ENCODE measurements around the gene SPAG9. TPM values are rescaled to one million over a fixed set of nuclear protein-coding genes. Genes with fewer than 3 reads are reported as not detected.
A peak's percentile ranks its signal among the peaks of the same experiment; 100 is the strongest.

SPAG9 gene
- total RNA-seq, 1 experiment from 2014 or later: 54.3 TPM

DNA sequence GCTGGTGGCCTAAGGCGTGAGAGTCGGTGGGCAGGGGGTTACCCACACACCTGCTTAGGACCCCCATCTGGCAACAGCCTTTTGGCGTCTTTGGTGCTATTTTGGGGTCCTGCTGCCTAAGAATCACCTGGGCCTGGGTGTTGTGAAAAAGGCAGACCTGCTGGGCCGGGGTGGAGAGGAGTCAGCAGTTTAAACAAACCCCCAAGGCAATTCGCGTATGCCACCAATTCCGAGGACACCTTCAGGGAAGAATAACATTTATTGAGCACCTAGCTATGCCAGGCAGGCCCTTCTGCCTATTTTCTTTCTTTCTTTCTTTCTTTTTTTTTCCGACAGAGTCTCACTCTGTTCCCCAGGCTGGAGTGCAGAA, 200.6 kb downstream of the SPAG9 start:
- H2BK20ac ChIP-seq (ENCODE audit: low read depth, low read length, poor library complexity, severe bottlenecking): no peak overlapping the region
- no peaks in the 10 kb centered on the region for H3K79me1 ChIP-seq (ENCODE audit: insufficient read depth, low read depth, low read length, poor library complexity, severe bottlenecking)
- Mint-ChIP-seq H3K27me3 (ENCODE audit: low read depth) (no peaks in the 10 kb centered on the region; the same call in 1 of the 2 replicates), H3K4me3 (peak overlapping the region in 1 of 2 experiments; percentile 44; a peak in 2 of 5 replicates), H3K4me1 (peaks cover 52 to 70% of the 10 kb centered on the region in 2 experiments), H3K9me3 (peaks cover 2% of the 10 kb centered on the region in 2 experiments; a peak in 2 of 5 replicates), H3K36me3 (ENCODE audit: insufficient read depth in 1 of 3, low read depth in 3 of 3) (no peaks in the 10 kb centered on the region; a peak in 1 of 7 replicates), H3K27ac (peak overlapping the region in 2 of 3 experiments; percentile 72 to 82; a peak in 1 of 7 replicates)
- H2BK5ac ChIP-seq (ENCODE audit: insufficient read length, low read length): no peak overlapping the region
- TF ChIP-seq, protein P1, sequence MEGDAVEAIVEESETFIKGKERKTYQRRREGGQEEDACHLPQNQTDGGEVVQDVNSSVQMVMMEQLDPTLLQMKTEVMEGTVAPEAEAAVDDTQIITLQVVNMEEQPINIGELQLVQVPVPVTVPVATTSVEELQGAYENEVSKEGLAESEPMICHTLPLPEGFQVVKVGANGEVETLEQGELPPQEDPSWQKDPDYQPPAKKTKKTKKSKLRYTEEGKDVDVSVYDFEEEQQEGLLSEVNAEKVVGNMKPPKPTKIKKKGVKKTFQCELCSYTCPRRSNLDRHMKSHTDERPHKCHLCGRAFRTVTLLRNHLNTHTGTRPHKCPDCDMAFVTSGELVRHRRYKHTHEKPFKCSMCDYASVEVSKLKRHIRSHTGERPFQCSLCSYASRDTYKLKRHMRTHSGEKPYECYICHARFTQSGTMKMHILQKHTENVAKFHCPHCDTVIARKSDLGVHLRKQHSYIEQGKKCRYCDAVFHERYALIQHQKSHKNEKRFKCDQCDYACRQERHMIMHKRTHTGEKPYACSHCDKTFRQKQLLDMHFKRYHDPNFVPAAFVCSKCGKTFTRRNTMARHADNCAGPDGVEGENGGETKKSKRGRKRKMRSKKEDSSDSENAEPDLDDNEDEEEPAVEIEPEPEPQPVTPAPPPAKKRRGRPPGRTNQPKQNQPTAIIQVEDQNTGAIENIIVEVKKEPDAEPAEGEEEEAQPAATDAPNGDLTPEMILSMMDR (conservative IDR thresholded peaks at IDR 0.05): no peak
- H3K23me2 ChIP-seq (ENCODE audit: insufficient read length, low read depth, low read length, poor library complexity, severe bottlenecking): no peaks in the 10 kb centered on the region
- peak overlapping the region; percentile 41 for H3K18ac ChIP-seq (ENCODE audit: insufficient read length, low read depth, low read length)
- H2BK120ac ChIP-seq (ENCODE audit: low read depth, low read length, poor library complexity, severe bottlenecking): peak overlapping the region; percentile 0
- no peak overlapping the region for H3T11ph ChIP-seq (ENCODE audit: low read length)
- H3K14ac ChIP-seq (ENCODE audit: insufficient read depth, low read length): peak overlapping the region; percentile 62; the same call in 1 of the 2 replicates
- no peaks in the 10 kb centered on the region for H3K27me3 ChIP-seq (ENCODE audit: insufficient read depth, low read length)
- no peak overlapping the region for H3K9ac ChIP-seq (ENCODE audit: extremely low read depth, insufficient read length, low read length)
- H3K23ac ChIP-seq (ENCODE audit: insufficient read length, low read depth, low read length): no peak overlapping the region
- no peak overlapping the region for H3K27ac ChIP-seq (ENCODE audit: insufficient read length, low read depth, low read length)
- no peak overlapping the region for H4K91ac ChIP-seq (ENCODE audit: insufficient read length, low read depth, low read length)
- H4K8ac ChIP-seq (replicated peaks; ENCODE audit: insufficient read length, low read depth, low read length): no peak overlapping the region
- H4K20me1 ChIP-seq (ENCODE audit: control insufficient read depth, insufficient read depth, insufficient read length): no peaks in the 10 kb centered on the region
- H3K56ac ChIP-seq (ENCODE audit: insufficient read length, low read depth, low read length): no peak overlapping the region
- H2AK5ac ChIP-seq (ENCODE audit: insufficient read length, low read length): no peak overlapping the region
- H2AFZ ChIP-seq (ENCODE audit: low read length): no peak overlapping the region
- no peak overlapping the region for H3K4me2 ChIP-seq (ENCODE audit: insufficient read depth, insufficient read length, low read length)
- H3K9me3 ChIP-seq (ENCODE audit: control insufficient read depth, low read depth, low read length): no peaks in the 10 kb centered on the region
- H2BK15ac ChIP-seq (ENCODE audit: low read depth, low read length): no peak overlapping the region
- H3K4ac ChIP-seq (ENCODE audit: low read depth, low read length): no peak overlapping the region; the same call in 1 of the 2 replicates
- no peak for DNase-seq
- no peak overlapping the region for H4K5ac ChIP-seq (ENCODE audit: insufficient read length, low read depth, low read length)
- H3K79me2 ChIP-seq (ENCODE audit: insufficient read depth, low read length): no peaks in the 10 kb centered on the region
- WGBS (ENCODE audit: extremely low coverage, insufficient read length, low lambda C conversion rate): no CpG with 5 or more reads among the region's 8 CpGs
- no peak overlapping the region for H2BK12ac ChIP-seq (ENCODE audit: insufficient read length, low read depth, low read length)
- peaks cover 16% of the 10 kb centered on the region; the same call in 1 of the 2 replicates for H3K4me1 ChIP-seq (ENCODE audit: insufficient read depth, low read length)

Data from H9 (cell line).